Measurements from ENCODE around the gene SDF4. TPM values are rescaled to one million over a fixed set of nuclear protein-coding genes. Genes with fewer than 3 reads are reported as not detected.

SDF4 gene
- polyA plus RNA-seq, 3 donors = 134 to 147 (median 135) TPM

DNA sequence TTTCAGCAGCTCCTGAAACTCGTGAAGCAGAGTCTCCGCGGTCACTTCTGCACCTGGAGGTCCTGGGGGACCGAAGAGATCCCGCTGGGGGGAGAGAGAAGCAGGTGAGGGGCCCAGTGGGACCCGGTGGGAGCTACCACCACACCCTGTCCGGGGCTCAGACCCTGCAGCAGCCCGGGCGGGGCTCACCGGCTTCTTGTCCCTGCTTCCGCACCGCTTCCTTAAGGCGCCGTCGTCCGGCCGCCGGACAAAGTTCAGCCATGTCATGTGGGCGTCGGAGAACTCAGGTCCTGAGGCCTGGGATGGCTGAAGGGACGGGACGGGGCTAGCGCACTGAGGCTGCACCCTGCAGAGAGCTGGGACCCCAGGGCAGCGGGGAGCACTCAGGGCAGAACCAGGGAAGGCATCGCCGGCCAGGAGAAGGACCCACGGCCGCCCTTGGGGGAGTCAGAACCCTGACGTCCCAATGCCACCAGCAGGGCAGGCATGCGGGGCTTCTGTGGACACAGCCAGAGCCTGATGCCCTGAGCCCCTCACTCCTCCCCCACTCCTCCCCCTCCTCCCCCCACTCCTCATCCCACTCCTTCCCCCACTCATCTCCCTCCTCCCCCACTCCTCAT lies 12.5 kb upstream of the SDF4 start:
- no peak for DNase-seq

- no peak for DNase-seq
Measured at GRCh38 chr1:1243807-1244191, 12.0 kb upstream of the SDF4 start.

DNA sequence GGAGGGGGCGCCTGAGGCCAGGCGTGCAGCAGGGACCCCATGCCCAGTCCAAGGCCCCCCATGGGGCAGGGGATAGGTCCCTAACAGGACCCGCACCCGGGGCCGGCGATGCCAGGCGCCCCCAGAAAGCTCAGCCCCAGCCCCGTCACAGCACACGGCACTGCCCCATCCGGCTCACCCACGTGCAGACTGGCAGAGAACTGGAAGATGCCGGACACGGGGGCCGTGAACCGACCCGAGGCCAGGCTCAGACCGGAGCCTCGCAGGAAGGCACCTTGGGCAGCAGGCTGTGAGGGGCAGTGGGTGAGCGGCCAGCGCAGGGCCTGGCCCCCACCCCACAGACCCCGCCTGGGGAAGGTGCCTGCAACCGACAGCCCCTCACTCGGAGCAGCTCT lies 11.5 kb upstream of the SDF4 start:
- DNase-seq = no peak

DNA sequence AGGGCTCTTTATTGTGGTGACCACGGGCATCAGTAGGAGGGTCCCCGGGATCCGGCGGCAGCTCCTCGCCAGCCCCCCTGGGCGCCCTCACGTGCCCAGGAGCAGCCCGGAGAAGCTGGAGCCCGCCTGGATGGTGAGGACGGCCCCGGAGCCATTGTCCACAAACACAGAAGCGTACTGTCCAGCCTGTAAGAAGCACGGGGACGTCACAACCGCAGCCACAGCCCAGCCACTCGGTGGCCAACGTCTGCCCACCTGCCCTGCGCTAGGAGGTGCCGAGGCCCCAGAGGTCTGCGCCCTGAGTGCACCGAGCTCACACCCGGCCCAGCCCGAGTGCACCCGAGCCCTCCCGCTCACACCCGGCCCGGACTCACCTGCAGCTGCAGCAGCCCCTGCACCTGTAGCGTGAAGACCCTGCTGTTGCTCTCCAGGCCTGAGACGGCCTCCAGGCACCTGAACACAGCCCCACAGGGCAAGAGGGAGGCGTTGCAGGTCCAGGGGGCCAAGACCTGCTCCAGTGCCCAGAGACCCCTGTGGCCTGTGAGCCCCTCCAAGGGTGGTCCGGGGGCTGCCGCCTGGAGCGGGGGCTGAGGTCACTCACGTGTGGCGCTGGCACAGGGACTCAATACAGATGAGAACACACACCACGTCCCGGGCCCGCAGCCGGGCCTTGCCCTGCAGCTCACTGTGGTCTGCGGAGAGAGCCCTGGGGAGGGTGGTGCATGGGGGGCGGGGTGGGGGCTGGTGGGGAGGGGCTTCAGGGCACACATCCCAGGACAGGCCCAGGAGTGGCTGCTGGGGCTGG lies 10.9 kb upstream of the SDF4 start:
- no peak for DNase-seq

DNA sequence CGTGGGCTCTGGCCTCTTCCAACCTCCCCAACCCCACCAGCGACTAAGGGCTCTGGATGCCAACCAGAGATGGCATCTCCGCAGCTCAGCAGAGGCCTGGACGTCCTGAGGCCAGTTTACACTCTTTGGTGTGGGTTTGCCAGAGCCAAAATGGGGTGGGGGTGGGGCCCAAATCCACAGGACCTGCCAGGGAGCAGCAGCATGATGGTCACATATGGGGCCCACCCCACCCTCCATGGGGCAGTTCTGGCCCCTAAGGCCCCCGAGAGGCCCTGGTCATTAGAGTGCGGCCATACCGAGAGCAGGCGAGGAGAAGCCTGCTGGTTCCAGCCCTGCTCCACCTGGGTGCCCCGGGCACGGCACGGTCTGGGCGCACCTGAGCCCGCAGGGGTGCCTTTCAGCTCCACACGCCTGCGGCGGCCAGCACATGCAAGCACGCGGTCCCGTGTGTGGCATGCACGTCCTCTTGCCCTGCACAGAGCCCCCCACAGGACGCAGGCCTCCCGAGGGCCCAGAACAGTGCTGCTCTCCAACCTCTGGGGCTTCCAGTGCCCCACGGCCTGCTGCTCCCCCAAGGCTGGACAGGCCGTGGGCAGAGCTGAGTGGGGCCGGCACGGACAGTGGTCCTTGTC lies 9.9 kb upstream of the SDF4 start:
- DNase-seq = no peak

DNA sequence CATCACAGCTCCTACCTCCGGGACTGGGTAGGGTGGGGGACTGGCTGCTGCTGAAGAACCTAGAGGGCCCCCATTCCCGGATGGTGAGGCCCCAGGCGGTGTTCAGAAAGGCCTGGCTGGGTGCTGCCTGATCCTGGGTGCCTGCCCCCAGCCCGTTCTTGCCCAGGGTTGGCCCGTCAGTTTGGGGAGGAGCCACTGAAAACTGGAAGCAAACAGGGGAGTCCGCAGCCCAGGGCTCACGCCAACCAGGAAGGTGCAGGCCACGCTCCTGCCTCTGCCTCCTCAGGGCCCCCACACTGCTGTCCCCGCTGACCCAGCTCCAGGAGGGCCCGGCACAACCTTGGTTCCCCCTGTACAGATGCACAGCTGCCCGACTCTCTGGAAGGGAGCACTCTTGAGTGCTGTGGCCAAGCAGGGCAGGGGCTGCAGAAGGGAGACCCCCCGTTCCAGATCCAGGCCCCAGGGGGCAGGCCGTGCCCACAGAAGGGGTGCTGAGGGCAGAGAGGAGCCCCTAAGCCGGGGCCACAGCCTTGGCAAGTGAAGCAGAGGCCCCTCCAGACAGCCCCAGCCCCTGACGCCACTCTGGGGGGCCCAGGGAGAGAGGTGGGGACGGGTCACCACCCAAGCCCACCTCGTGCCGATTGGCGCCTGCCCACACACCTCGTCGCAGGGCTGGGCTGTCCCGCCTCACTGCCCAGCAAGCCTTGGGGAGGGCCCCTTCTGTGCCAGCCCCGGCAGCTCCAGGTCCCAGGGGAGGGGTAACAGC lies 9.2 kb upstream of the SDF4 start:
- no peak for DNase-seq

DNA sequence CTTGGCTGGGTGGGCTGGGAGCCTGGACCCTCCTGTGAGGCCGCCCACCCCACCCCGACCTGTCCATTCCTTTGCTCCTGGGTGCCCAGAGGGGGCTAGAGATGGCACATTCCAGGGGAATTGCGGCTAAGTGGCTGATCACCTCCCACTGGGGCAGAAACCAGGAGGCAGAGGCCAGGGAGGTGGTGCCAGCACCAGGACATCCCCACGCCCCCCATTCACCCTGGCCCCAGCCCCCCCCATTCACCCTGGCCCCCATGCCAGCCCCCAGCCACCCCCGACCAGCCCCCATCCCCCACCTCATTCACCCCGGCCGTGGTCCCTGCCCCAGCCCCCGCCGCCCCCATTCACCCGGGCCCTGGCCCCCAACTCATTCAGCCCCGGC lies 8.5 kb upstream of the SDF4 start:
- no peak for DNase-seq

DNA sequence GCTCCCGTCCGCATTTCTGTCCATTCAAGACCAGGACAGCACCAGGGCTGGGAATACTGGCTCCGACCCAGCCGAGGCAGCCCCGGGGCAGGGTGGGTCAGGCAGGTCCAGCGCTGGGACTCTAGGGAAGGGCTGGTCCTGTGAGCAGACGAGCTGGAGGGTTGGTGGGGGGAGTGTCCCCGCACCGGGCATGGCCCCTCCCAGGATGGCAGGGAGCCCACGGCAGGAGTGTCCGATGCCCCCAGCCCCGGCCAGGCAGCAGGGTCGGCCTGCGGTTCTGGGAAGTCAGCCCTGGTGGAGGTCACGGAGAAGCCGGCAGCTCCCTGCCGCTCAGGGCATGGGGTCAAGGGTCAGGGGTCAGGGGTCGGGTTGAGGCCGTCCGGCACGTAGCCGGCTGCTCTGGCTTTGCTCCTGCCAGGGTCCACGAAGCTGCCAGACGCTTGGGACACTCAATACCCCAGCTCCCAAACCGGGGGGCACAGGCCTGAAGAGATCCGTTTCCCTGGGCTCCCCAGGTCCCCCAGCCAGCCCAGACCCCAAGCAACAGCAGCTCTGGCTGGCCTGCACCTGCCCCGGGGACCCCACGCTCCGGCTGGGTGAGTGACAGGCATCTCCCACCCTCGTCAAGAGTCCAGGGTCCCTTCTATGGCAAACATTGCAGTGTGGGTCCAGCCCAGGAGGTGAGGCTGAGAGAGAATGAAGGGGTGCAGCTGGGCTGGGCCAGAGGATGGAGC lies 8.0 kb upstream of the SDF4 start:
- no peak for DNase-seq

DNA sequence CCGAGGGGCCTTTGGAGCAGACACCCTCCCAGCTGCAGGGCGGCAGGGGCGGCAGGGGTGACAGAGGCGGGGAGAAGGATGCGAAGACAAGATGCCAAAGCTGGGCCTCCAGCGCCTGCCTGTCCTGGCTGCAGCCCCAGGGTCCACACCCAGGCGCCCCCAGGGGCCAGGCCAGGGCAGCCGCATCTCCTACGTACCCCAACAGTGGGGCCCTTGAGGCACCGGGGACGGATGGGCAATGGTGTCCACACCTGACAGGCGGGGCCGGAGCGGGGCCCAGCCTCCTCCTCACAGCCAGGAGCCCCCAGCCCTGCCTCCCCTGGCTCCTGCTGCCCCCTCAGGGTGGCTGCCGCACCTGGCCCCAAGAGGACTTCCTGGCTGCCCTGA lies 7.4 kb upstream of the SDF4 start:
- DNase-seq = no peak

- no peak for DNase-seq
Measured at GRCh38 chr1:1238702-1239178, 6.9 kb upstream of the SDF4 start.

- DNase-seq = no peak
Measured at GRCh38 chr1:1237874-1238701, 6.3 kb upstream of the SDF4 start.

- DNase-seq = no peak
Measured at GRCh38 chr1:1236945-1237873, 5.4 kb upstream of the SDF4 start.

- no peak for DNase-seq
Measured at GRCh38 chr1:1236176-1236763, 4.5 kb upstream of the SDF4 start.

DNA sequence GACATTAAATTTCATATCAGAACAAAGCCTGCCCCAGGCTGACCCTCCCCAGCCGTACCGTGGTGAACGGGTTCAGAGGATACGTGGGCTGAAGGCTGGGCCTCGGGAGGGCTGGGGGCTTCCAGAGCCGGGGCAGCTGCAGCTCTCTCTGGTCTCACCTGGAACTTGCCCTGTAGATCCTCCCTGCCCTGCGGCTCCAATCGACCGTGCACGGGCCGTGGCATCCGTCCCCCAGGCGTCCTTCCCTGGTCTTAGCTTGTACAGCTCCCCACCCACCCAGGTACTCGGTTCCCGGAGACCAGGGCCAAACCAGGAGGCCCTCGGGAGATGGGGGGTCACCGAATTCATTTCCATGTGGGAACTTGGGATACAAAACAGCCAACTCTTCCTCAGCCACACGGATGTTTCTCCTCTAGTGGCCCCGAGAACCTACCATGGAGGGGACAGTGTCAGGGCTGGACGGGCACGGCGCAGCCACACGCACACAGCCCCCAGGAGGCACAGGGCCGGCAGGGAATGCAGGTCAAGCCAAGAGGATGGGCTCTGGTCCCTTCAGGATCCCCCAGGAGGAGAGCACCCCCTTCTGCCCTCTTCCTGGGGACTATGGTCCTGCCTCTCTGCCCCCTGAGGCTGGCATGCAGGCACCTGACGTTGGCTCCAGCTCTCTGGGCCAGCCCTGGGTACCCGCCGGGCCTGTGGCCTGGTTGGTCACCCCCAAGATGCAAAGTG lies 3.4 kb upstream of the SDF4 start:
- no peak for DNase-seq

- no peak for DNase-seq
Measured at GRCh38 chr1:1234180-1234808, 2.5 kb upstream of the SDF4 start.

DNA sequence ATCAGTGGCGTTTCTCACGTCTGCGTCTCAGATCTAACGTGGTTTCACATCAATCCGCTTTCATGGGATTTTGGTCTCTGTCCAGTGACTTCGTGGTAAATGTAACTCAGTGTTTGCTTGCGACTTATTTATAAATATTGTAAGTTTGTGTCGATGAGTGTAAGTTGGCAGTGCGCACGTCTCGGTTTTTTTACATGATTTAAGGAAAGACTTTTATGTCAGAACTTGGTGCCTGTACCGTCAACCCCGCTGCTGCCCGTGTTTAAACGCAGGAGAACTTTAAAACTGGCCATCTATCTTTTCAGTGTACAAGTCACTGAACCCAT lies 1.7 kb upstream of the SDF4 start:
- DNase-seq = no peak

DNA sequence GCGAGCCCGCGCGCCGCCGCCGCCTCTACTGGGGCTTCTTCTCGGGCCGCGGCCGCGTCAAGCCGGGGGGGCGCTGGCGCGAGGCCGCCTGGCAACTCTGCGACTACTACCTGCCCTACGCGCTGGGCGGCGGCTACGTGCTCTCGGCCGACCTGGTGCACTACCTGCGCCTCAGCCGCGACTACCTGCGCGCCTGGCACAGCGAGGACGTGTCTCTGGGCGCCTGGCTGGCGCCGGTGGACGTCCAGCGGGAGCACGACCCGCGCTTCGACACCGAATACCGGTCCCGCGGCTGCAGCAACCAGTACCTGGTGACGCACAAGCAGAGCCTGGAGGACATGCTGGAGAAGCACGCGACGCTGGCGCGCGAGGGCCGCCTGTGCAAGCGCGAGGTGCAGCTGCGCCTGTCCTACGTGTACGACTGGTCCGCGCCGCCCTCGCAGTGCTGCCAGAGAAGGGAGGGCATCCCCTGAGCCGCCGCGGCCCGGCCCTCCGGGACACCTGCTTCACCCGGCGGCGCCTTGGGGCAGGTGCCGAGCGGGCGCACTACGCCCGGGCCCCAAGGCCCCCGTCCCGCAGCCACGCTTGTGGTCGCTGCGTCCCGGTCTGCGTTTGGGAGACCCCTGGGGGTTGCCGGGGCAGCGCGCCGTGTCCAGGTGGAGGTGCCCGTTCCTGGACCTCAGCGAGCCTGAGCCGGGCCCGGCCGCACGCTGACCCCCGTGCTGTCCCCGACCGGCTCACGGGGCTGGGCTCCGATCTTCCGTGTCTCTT lies 1.2 kb upstream of the SDF4 start:
- no peak for DNase-seq
